HG02970 (cell line): Measurements from ENCODE around the gene PEX3.
"Not testable (repeated sequence)": the region's sequence is repeated elsewhere in the genome, so short reads cannot be mapped to it uniquely, and the experiment has no call there.

Source experiments
- ATAC-seq: cut with Tn5 transposase; IDR thresholded peaks from one replicate; pipeline ENCODE4 v1.9.1; 2021; ENCODE audit warnings: mild to moderate bottlenecking, moderate library complexity, moderate number of reproducible peaks; ENCODE audit not compliant: unreplicated experiment, low FRiP score

Gene PEX3

GRCh38 chr6:143505111-143505510 is 54.5 kb downstream of the PEX3 start:
- no peak for ATAC-seq

GRCh38 chr6:143505537-143505936 is 54.9 kb downstream of the PEX3 start:
- no peak for ATAC-seq

GRCh38 chr6:143506199-143506598 is 55.6 kb downstream of the PEX3 start:
- ATAC-seq, result no peak

GRCh38 chr6:143506620-143507019 is 56.0 kb downstream of the PEX3 start:
- no peak for ATAC-seq

- ATAC-seq, result no peak
These were observed 56.9 kb downstream of the PEX3 start for GRCh38 chr6:143507358-143508145.

GRCh38 chr6:143510326-143510725 is 59.7 kb downstream of the PEX3 start:
- not testable (repeated sequence) for ATAC-seq

GRCh38 chr6:143510991-143511891 is 60.6 kb downstream of the PEX3 start, which contains the start of gene FUCA2:
Gene FUCA2, minus strand, starts transcription at chr6:143511720. Its CDS starts 86 bp downstream, at chr6:143511634.
- peak; percentile 54 for ATAC-seq

GRCh38 chr6:143513410-143513809 is 62.8 kb downstream of the PEX3 start:
- ATAC-seq, result no peak

GRCh38 chr6:143515061-143515760 is 64.6 kb downstream of the PEX3 start:
- no peak for ATAC-seq

- ATAC-seq, result no peak
These were observed 65.3 kb downstream of the PEX3 start for GRCh38 chr6:143515766-143516355.

GRCh38 chr6:143516690-143517446 is 66.3 kb downstream of the PEX3 start:
- ATAC-seq, result no peak

- ATAC-seq, result no peak
These were observed 66.8 kb downstream of the PEX3 start for GRCh38 chr6:143517447-143517773.

- ATAC-seq, result no peak
These were observed 71.5 kb downstream of the PEX3 start for GRCh38 chr6:143522039-143522600.

- ATAC-seq, result no peak
These were observed 74.8 kb downstream of the PEX3 start for GRCh38 chr6:143525356-143525755.

GRCh38 chr6:143527677-143528076 is 77.1 kb downstream of the PEX3 start:
- ATAC-seq, result no peak

GRCh38 chr6:143528164-143528811 is 77.7 kb downstream of the PEX3 start:
- ATAC-seq, result no peak

- ATAC-seq, result no peak
These were observed 78.5 kb downstream of the PEX3 start for GRCh38 chr6:143529095-143529494.

- ATAC-seq, result no peak
These were observed 81.3 kb downstream of the PEX3 start for GRCh38 chr6:143531720-143532499.
